NCI-H2171 (cell line): Measurements from ENCODE around the gene WBP4.
A peak's percentile ranks its signal among the peaks of the same experiment; 100 is the strongest.

Source experiments
- DNase-seq: peaks from one replicate; lab custom pipeline; 2025; lab: John Stamatoyannopoulos, UW

The WBP4 gene

DNA sequence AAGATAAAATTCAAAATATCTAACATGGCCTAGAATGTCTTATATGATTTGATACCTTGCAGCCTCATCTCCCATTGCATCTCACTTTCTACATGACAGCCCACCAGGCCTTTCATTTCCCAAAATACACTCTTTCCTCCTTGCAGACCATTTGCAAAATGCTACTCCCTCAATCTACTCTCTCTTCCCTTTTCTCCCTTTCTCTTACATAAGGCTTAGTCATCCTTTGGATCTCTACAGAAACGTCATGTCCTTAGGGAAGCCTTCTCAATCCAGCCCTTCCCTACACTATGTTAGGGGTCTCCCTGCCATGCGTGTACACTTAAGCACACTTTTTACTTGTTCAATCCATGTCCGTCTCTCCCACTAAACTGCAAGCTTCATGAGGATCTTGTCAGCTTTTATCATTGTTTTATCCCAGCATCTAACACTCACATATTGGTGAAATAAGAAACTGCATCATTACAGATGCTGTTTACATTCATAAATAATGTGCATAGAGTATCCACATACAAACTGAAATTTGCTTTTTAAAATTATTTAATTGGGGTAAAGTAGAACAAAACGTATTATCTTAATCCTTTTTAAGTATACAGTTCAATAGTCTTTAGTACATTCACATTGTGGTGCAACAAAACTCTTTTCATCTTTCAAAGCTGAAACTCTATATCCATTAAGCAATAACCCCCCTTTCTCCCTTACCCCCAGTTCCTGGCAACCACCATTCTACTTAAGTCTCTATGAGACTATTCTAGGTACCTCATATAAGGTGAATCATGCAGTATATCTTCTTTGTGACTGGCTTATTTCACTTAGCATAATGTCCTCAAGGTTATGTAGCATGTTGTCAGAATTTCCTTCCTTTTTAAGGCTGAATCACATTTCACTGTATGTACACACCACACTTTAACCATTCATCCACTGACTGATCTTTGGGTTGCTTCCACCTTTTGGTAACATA lies 11.5 kb upstream of the WBP4 start:
- no peak for DNase-seq

DNA sequence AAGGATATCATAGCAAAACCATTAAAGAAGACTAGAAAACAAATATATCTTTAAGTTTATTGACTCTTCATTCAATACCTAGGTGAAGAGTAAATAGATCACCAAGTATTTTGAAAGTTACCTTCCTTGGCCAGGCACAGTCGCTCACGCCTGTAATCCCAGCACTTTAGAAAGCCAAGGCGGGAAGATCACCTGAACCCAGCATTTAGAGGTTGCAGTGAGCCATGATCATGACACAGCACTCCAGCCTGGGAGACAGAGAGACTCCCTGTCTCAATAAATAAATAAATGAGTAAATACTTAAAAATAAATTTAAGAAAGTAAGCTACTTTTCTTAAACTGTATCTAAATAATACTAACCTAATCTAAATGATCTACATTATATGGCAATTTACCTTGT lies 8.9 kb upstream of the WBP4 start:
- no peak for DNase-seq

DNA sequence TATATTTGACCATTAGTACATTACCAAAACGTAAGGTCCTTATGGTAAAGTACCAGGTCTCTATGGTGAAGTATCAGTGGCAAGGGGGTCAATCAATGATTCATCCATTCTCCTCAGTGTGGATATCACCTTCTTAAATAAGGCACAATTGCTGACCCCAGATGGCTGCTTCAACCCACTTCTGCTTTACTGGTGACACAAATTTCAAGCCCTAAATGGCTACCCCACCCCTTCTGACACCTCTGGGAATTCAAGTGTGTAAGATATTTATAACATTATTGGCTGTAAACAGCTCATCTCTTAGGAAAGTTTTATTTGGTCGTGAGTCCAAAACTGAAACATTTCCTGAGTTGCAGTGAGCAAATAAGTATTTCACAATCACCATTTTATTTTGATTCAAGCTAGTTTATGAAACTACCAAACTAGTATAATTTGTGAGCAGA lies 7.9 kb upstream of the WBP4 start:
- DNase-seq, result no peak

DNA sequence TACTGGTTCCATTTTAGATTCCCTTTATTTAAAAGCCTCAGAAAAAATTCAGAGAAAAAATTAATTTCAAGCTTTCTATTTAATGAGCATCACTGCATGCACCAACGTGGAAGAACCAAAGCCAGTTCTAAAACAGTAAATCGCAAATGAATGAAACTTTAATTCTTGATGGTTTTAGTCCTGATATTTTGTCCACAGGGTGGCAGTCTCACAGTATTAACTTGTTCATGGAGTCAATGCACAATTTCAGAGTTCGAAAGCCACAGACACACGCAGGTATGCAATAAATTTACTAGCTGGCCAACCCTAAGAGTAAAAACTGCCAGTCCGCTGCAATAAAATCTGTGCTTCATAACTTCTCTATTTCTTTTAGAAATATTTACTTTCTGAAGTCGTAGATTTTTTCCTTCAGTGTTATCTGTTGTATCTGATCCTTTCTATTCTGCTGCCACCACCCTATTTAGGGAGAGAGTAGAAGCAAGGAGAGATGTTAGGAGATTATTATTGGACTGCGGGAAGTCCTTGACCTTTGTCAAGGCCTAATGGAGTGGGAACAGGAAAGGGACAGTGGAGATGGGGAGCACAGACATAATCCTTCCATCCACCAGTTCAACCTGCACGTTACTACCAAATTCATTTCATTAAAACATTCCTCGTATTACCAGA lies 7.0 kb upstream of the WBP4 start:
- no peak for DNase-seq

DNA sequence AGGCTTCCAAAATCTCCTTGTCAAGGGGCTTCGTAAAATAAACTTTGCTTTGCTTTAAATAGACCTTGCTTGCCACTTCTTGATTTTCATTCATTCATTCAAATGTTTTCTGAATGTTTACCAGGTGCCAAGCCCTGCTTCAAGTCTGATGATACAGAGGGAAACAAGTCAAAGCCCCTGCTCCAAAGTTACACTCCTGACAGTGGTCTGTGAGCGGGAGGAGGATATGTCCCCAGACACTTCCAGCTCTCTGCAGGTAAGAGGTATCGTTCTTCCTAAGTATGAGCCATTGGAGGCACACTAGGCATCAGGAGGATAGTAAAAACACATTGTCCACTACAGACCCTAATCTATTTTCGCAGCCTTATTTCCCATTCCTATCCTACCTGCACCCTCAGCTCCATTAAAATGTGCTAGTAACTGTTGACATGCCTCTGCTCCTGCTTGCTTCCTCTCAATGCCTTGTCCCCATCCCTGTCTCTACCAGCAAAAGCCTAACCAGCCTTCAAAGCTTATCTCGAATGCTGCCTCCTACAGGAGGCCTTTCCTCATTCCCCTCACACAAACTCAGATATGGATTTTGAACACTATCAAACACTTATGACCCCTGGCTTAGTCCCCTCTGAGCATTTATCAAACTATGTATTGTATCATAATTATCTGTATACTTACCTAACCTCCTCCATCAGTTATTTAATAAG lies 6.2 kb upstream of the WBP4 start:
- no peak for DNase-seq

DNA sequence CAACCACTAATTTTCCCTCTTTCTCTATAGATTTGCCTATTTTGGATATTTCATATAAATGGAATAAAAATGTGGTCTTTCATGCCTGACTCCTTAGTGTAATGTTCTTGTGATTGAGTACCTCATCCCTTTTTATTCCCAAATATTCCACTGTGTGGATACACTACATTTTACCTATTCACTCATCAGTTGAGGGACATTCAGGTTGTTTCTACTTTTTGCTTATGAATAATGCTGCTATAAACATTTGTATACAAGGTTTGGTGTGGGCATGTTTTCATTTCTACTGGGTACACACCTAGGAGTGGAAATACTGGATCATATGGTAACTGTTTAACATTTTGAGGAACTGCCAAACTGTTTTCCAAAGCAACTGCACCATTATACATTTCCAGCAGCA lies 5.1 kb upstream of the WBP4 start:
- no peak for DNase-seq

DNA sequence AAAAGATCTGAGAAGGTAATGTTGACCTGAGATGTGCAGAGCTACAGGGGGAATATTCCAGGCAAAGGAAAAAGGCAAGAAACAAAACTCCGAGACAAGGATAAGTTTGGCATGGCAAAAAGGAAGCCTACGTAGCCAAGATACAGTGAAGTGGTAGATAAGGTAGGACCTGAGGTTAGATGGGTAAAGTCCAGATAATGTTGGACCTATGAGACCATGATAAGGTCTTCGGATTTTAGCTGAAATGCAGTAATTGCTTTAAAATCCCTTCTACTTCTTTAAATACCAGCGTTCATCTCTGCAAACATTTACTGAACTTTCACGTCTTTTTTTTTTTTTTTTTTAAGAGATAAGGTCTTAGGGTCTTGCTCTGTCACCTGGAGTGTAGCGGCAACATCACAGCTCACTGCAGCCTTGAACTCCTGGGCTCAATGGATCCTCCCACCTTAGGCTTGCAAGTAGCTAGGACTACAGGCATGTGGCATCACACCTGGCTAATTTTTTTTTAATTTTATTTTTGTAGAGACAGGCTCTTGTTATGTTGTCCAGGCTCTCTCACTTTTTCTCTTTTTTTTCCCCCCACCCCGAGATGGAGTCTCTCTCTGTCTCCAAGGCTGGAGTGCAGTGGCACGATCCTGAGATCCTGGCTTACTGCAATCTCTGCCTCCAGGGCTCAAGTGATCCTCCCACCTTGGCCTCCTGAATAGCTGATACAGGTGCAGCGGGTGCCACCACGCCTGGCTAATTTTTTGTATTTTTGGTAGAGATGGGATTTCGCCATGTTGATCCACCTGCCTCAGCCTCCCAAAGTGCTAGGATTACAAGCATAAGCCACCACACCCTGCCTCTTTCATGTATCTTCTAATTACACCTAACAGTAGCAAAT lies 4.2 kb upstream of the WBP4 start:
- DNase-seq, result no peak

DNA sequence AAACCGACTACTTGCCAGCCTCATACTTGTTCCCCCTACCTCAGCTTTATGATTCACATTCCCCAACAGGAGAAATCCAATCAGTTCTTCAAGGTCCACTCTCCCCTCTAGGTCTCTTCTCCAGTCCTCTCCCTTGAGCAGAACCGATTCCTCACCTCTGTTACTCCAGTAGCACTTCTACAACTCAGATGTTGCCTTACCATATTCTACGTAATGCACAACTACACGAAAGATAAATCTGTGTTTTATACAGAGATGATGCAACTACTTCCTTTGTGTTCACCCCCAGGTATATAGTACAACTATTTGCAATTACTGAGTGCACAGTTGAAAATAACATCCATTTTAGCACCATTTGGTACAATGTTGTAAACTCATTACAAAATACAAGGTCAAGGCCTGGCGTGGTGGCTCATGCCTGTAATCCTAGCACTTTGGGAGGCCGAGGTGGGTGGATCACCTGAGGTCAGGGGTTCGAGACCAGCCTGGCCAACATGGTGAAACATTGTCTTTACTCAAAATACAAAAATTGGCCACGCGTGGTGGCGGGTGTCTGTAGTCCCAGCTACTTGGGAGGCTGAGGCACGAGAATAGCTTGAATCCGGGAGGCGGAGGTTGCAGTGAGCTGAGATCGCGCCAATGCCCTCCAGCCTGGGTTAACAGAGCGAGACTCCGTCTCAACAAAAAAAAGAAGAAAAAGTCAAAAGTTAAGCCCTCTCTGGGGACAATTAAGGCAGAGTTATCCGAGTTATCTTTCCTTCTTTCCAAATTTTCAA lies 2.8 kb upstream of the WBP4 start:
- no peak for DNase-seq

DNA sequence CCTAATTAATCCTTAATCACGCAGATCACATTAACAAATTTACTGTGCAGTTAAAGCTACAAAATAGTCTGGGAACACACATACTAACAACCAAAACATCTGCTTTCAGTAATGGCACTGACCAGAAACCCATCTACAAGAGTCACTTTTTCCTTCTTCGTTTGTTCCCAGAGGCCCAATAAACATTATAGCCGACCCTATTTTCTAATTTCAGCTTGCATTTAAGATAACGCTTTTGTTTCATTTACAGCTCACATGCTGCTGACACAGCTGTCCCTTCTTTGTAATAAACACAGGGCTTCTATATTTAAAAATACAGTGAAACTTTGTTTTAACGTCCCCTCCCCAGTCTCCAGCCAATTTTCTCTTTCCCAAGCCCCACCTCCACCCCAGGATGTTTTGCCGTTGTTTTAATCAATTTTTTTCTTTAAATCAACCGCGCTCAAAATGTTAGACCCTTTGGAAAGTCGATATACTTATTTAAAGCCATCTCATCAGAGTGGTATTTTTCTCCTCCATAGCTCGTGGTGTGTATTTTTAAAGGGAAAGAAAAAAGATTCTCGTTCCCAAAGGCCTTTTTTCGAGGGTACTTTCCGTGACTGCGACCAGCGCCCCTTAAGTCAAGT lies 1.7 kb upstream of the WBP4 start:
- DNase-seq, result no peak

DNA sequence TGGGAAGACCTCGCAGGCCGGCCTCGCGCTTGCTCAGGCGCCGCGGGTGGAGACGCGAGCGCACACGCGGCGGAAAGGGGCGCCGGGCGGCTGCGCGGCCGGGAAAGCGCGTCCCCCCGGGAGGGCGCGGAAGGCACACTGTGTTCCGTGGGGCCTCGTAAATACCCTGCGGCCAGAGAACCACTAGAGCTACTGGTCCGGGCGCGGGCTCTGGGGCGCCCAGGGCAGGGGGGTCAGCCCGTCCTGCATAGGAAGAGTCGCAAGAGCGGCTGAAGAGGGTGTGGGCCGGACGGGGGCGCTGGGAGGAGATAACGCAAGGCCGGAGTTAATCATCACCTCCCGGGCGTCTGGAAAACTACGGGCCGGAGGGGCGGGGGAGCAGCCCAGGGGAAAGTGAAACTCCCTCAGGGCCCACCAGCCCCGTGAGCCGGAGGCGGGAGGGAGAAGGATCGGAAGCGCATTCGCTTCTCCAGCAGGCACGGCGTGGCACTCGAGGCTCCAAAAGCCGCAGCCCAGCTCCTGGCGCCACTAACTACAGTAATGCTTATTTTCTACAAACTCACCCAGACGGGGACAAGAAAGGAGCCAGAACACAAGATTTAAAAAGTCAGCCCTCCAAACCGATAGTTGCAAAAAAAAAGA lies 1.1 kb upstream of the WBP4 start:
- peak; percentile 60 for DNase-seq

DNA sequence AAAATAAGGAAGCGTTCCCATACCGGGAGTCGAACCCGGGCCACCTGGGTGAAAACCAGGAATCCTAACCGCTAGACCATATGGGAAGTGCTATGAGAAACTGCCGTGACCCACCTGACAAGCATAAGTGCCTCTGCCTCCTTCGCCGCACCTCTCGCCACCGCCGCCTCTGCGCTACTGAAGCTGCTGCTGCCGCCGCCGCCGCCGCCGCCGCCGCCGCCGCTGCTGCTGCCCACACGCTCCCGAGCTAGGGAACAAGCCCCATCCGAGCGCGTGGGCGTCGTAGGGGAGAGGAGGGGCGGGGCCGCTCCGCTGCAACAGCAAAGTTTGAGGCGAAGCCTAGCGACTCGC lies 610 bp upstream of the WBP4 start:
- DNase-seq, result peak; percentile 45

DNA sequence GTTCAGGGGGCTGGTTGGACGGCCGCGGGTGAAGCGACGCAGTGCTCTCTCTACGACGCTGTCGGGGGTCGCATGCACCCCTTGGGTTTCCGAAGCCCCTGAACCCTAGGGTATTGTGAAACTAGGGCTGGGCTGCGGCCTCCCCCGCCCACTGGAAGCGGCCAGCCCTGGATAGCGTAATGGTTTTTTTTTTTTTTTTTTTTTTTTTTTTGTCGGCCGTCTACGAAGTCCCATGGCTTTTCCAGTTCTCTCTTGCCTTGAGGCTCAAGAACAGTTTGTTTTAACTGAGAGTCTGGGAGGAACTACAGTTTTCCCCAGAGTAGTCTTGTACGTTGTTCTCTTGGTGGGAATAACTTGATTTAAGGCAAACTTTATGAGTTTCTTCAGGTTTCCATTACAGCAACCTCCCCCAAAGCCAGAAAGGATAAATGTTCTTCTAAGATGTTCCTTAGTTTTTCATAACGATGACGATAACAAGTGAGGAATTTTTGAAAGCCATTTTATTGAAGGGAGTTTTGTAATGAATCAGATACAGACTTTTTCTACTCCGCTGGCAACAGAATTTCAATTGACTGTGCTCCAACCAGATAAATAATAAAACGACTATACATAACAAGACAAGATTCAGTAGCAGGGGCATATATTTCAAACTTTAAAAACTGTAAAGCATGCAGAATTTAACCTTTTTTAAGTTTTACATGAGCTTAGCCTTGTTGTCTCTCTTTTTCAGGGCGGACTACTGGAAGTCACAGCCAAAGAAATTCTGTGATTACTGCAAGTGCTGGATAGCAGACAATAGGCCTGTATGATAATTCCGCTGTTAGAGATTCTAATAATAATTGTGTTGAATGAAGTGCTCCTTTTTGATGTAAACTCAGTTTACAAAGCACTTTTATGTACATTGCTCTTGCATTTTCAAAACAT lies 867 bp downstream of the WBP4 start:
- no peak for DNase-seq

DNA sequence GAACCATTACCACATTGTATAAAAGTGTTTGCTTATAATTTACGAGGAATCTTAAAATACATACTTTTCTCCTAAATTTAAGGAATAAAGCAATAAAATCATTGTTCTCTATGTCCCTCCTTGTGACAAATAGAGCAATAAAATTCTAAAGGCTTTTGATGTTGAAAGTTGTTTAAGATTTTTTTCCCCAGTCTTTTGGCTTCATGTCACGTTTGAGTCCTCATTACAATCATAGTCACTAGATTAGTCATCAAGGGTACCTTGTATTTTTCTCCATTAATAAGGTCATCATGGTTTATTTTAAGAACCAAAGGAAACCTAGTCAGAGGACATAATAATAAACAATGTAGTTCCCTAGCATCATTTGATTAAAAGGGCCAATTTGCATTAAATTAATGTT lies 3.2 kb downstream of the WBP4 start:
- DNase-seq, result no peak

DNA sequence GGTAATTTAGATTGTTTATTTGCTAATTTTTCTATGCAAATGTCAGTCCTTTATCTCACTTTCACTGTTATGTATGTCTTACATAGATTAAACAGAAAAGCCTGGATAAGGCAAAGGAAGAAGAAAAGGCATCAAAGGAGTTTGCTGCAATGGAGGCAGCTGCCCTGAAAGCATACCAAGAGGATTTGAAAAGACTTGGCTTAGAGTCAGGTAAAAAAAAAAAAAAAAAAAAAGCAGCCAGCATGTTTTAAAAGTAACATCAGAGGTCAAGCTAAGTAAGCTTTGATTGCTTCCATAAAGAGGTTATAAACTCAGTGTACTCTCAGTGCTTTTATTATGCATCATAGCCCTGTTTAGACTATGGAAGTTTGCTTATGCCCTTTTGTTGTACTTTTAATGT lies 3.8 kb downstream of the WBP4 start:
- no peak for DNase-seq

DNA sequence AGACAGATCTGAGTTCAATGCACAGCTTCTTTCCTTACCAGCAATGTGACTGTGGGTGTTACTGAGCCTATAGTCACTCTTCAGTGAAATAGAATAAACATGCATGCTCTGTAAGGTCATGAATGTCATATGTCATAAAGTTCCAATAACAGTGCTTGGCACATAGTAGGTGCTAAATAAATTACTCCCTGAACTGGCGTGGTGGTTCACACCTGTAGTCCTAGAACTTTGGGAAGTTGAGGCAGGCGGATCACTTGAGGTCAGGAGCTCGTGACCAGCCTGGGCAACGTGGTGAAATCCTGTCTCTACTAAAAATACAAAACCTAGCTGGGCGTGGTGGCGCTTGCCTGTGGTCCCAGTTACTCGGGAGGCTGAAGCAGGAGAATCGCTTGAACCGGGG lies 13.2 kb downstream of the WBP4 start:
- DNase-seq, result no peak

DNA sequence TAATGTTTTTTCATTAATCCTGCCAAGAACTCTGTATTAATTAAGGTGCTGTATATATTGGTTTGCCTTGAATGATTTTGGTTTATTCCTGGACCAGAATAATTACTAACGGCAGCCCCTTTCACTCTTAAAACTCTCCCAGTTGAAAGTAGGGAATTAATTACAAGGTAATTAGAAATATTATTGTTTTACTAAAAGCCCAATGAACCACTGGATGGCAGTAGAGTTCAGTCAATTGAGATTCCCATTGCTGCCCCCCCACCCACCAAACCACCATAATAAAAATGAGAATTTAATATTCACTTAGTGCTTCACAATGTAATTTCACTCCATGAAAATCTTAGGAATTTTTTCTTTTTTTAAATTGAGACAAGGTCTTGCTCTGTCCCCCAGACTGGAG lies 13.7 kb downstream of the WBP4 start:
- DNase-seq, result no peak

DNA sequence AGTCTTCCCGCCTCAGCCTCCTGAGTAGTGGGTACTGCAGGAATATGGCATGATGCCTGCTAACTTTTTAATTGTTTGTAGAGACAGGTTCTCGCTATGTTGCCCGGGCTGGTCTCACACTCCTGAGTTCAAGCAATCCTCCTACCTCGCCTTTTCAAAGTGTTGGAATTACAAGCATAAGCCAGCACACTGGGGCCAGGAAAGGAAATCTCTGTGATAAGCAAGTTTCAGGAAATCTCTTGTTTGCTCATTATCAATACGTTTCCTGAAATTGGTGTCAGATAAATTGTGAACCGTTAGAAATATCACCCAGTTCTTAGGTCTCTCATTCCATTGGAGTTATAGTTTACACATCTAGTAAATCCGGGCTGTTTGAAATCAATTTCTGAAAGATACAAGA lies 14.2 kb downstream of the WBP4 start:
- no peak for DNase-seq

DNA sequence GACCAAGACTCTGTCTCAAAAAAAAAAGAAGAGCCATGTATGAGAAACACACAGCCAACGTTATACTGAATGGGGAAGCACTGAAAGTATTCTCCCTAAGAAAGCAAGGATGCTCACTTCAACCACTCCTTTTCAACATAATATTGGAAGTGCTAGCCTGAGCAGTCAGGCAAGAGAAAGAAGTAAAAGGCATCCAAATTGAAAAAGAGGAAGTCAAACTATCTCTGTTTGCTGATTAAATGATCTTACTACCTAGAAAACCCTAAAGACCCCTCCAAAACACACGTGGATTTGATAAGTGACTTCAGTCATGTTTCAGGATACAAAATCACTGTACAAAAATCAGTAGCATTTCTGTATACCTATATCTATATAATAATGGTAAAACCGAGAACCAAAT lies 16.2 kb downstream of the WBP4 start:
- DNase-seq, result no peak

DNA sequence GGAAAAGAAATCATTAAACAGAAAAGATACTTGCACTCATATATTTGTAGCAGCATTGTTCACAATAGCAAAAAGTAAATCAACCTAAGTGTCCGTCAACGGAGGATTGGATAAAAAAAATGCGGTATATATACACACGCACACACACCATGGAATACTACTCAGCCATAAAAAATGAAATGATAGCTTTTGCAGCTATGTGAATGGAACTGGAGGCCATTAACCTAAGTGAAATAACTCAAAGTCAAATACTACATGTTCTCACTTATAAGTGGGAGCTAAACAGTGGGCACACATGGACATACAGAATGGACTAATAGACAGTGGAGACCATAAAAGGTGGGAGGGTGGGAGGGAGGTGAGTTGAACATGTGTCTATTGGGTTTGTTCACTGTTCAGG lies 18.4 kb downstream of the WBP4 start:
- DNase-seq, result no peak
